Stimulated activated naive CD4-positive, alpha-beta T cell (primary cell): ENCODE results near the gene CCN5.
"Not testable (repeated sequence)": the region's sequence is repeated elsewhere in the genome, so short reads cannot be mapped to it uniquely, and the experiment has no call there.

Experiments used
- DNase-seq, 6 experiments: peaks; one replicate each; lab custom pipeline; 2025; lab: John Stamatoyannopoulos, UW

Gene CCN5, protein sequence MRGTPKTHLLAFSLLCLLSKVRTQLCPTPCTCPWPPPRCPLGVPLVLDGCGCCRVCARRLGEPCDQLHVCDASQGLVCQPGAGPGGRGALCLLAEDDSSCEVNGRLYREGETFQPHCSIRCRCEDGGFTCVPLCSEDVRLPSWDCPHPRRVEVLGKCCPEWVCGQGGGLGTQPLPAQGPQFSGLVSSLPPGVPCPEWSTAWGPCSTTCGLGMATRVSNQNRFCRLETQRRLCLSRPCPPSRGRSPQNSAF

DNA sequence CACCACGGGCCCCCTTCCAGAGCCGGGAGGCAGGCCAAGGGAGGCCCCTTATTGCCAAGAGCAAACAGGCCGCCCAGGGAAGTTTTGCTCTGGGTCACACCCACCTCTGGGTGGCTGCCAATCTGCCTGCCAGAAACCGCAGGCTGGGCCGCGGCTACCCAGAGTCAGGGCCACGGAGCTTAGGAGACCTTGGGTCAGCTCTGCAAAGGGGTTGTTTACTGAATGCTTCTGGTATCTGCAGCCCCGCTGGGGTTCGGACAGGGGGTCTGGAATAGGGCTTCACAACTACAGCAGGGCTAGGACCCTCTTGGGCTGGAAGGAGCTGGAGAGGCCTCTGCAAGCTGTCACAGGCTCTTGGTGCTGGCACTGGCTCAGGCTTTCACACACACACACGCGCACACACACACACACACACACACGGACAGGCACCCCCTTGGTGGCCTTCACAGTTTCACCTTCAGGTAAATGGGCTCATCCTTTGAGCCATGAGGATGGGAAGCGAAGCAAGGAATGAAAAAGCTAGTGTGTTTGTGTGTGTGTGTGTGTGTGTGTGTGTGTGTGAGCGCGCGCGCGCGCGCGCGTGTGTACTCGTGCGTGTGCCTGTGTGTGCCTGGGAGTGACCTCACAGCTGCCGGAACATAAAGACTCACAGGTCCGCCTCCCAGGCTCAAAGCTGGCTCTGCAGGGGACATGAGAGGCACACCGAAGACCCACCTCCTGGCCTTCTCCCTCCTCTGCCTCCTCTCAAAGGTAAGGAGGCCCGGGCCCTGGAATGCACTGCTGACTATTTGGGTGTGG, at the start of gene CCN5:
CCN5 (plus strand) TSS at position 669 of the 798 bp plus-strand sequence; CDS start at position 691, 22 bp downstream.
- DNase-seq: no peak

DNA sequence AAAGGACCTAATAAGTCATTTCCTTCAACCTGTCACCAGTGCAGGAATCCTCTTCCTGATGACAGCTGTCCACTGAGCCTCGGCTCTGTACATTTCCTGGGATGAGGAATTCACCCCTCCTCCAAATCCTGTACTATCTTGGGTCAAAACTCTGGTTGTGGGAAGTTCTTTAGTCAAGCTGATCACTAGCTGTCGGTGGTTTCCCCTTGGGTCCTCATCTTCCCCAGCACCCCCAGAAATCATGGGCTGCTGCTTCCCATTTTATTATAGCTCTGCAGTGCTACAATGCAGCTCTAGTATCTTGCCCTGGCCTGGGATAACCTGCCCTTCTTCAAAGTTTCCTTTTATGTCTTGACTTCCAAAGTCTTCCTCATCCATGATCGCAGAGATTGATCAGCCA, 49.1 kb upstream of the CCN5 start:
- DNase-seq: no peak

DNA sequence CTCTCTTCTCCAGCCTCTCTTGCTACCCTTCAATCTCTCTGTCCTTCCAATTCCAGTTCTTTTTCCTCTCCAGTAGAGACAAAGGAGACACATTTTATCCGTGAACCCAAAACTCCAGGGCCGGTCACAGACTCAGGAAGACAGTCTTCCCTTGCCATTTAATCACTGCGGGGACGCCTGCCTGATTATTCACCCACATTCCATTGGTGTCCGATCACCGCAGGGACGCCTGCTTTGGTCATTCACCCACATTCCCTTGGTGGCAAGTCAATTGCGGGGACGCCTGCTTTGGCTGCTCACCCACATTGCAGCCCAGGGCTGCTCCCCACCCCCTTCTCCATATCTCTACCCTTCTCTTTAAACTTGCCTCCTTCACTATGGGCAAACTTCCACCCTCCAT, 44.3 kb upstream of the CCN5 start:
- not testable (repeated sequence) for DNase-seq

DNA sequence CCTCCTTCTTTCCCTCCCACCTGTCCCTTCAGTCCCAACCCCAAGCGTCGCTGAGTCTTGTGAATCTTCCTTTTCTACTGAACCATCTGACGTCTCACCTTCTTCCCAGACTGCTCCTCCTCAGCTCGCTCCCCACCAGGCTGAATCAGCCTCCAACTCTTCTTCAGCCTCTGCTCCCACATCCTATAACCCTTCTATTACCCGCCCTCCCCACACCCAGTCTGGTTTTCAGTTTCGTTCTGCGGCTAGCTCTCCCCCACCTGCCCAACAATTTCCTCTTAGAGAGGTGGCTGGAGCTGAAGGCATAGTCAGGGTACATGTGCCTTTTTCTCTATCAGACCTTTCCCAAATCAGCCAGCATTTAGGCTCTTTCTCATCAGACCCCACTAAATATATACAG, 43.6 kb upstream of the CCN5 start:
- DNase-seq: peak; percentile 15 to 65 (median 42)

DNA sequence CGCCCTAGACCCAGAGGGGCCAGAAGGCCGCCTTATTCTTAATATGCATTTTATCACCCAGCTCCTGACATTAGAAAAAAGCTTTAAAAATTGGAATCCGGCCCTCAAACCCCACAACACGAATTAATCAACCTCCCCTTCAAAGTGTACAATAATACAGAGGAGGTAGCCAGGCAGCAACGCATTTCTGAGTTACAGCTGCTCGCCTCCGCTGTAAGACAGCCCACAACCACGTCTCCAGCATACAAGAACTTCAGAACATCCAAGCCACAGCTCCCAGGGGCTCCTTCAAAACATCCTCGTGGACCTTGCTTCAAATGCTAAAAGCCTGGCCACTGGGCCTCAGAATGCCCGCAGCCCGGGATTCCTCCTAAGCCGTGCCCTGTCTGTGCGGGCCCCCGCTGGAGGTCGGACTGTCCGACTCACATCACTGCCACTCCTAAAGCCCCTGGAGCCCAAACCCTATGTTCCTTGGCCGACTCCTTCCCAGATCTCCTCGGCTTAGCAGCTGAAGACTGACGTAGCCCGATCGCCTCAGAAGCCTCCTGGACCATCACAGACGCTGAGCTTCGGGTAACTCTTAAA, 42.8 kb upstream of the CCN5 start:
- not testable (repeated sequence) for DNase-seq

DNA sequence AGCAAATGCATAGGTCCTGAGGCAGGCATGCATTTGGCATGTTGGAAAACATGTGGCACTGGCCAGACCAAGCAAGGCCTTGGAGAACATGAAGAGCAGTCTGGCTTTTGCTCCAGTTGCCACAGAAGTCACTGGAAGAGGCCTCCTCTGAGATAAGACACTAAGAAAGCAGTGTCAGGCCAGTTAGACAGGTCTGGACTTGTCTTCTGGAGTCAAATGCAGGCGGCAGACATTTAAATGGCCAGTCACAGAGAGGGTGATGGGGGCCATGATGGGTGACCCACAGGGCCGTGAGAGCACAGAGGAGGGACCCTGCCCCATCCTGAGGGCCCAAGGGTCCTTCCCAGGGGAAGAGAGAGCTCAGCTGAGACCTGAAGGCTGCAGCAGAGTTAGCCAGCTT, 36.9 kb upstream of the CCN5 start:
- no peak for DNase-seq

DNA sequence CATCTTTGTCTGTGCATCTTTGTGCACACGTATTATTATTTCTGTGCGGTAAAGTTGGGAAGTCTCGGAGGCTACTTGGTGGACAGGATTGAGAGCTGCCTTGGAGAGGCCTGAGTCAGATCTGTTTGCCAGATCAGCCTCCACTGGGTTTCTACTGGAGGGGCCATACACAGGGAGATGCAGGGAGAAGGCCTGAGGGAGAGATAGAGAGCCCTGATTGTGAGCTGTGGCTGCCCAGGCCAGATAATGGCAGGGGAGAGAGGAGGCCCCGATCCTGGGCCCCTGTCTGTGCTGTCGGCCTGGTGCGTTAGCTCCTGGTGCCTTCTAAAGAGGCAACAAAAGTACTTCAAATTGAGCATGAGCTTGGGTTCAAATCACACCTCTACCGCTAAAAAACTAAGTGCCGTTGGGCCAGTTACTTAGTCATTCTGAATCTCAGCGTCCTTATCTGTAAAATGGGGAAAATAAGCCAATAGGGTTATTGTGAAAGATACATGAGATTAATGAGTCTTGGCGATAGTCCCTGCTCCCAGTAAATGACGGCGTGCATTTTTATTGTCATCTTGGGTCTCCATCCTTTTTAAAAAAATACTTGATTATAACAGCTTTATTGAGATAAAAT, 36.1 kb upstream of the CCN5 start:
- no peak for DNase-seq

DNA sequence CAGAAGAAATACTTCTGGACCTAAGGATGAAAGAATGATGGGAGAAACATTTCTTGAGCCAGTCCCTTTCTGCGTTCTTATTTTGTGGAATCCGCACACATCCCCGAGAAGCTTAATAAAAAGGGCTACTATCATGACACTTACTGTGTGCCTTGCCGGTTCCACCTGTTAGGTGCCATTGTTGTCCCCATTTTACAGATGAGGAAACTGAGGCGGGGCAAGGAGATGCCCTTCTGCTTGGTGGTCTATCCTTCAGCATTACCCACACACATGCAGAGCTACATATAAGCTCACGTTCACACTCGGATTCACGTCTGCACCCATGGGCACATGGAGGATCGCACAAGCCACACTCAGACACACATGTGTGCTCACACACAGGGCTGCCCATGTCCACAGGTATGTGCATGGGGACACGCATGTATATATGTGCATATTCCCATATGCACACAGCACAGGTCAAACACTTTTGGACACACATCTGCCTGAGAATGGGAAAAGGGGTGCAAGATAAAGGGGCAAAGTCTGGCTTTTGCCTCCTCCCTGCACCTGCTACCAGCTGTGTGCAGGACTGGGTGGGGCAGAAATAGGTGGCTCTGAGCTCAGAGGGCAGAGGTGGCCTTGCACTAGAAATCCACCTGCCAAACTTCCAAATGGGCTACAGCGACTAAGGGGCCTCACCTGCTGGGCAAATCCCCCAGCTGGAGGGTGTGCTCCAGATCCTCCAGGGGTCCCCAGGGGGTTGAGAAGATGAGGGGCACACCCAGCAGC, 33.2 kb upstream of the CCN5 start:
- no peak for DNase-seq

DNA sequence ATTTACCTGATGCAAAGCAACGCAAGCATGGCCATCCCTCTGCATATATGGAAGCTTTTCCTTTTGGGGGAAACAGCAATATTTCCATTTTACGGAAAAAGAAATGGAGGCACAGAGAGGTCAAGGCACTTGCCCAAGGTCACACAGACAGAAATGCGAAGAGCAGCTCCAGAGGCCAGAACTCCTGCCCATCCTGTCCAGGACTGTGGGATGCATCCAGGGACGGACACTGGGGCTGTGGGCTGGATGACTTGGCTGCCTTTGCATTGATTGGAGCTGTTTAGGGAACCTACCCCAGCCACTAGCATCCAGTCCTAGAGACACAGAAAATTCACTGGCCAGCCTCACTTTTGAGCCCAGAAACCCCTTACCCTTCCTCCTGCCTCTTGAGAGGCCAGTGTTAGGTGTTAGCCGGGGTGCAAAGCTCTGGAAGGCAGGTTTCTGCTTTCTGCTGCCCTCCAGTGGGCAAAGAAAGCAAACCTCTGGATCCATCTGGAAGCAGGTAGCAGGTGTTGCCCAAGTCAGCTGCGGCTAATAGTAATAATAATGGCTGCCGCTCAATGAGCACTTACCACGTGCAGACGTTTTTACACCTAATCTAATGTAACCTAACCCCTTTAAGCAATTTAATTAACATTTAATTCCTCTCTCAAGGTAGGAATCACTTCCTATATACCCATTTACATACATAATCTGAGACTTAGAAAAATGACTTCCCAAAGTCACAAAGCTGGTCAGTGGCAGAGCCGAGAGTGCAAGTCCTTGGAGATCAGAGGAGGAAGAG, 31.7 kb upstream of the CCN5 start:
- DNase-seq: peak in 3 of 6 experiments; percentile 30 to 59 (median 41)

DNA sequence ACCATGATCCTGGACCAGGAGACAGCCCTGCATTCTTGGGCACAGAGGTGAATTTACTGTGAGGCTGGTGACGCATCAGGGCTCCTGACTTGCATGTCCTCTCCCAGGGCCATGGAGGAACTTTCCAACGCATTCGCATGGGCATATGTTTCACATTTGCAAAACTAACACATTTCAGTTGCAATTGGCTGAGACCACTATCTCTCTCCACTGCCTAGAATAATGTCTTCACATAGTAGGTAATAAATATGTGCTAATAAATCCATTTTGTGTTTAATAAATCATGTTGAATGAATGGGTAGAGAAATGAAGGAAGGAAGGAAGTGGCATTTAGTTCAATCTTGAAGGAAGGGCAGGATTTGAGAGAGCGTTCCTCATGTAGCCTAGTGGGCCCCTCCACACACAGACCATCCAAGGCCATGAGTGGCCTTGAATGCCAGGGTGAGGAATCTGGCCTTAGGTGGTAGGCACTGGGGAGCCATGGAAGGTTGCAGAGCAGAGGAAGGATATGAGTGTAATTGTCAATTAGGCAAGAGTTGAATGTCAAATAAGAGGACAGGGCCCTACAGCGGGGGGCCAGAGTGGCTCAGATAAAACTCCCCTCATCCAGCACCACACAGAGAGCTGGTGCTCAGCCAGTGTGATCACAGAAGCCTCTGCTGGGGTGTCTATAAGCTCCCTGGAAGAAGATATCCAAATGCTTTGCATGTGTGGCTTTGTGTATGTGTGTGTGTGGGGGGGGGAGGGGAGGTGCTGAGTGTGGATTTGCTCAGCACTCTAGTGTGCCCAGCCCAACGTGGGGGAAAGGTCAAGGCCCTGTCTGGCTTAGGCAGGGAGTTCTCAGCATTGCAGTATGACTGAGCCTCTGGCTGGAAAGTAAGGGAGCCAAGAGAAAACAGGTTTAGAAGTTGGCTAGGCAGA, 30.9 kb upstream of the CCN5 start:
- no peak for DNase-seq

DNA sequence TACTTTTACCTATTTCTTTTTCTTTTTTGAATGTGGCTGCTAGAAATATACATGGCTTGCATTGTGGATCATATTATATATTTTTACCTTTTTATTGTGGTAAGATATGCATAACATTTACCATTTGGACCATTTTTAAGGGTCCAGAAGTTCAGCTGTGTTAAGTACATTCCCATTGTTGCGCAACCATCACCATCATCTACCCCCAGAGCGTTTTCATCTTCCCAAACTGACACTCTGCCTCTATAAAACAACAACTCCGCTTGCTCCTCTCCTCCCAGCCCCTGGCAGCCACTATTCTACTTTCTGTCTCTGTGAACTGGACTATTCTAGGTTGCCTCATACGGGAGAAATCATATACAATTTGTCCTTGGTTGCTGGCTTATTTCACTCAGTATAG, 28.2 kb upstream of the CCN5 start:
- DNase-seq: no peak

DNA sequence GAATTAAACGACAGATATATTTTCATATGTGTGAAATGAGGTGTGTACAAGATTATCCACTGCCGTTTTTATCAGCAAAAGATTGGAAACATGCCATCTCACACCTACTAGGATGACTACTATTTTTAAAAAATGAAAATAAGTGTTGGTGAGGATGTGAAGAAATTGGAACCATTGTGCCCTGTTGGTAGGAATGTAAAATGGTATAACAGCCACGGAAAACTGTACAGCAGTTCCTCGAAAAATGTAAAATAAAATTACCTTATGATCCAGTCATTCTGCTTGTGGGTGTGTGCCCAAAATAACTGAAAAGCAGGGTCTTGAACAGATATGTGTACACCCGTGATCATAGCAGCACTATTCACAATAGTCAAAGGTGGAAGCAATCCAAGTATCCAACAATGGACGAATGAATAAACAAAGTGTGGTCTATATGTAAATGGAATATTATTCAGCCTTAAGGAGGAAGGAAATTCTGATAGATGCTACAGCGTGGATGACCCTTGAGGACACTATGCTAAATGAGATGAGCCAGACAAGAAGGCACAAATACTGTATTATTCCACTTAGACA, 27.0 kb upstream of the CCN5 start:
- DNase-seq: no peak

DNA sequence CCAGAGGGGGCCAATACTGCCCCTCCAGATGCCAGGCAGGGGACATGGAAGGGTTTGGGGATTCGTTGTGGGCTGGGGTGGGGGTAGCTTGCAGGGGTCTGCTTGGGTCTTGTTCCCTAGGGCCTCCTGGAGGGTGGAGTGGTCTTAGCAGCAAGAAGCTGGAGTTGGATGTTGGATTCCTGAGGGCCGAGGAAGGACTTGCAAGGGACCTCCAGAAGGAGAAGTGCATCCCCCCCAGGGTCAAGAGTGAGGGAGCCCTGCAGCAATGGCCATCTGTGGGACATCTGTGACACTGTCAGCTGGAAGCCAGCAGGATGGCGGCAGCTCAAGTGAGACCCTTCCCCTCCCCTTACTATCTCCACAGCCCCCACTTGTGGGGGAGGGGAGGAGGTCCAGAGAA, 25.4 kb upstream of the CCN5 start:
- DNase-seq: no peak

DNA sequence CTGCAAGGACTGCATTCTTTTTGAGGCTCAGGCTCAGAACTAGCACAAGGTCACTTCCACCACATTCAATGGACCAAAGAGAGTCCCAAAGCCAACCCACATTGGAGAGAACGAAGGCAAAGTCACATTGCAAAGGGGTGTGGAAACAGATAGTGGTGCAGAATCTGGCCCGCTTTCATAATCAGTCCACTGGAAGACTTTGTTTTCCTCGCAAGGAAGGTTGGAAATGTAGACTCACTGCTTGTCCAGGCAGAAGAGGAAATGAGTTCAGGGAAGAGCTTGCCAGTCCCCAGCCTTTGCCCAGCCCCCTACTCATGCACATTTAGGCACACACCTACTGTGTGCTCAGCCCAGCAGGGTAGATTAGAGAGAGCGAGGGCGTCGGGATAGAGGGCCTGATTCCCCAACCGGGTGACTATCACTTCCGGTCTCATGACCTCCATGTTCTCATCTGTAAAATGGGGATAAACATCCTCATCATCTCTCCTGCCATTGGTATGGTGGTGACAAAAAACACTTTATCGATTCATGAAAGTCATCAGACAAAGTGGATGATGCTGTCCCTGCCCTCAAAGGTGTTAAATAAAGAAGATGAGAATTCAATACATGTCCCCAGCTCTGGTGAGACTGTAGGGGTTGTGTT, 24.3 kb upstream of the CCN5 start:
- DNase-seq: no peak

DNA sequence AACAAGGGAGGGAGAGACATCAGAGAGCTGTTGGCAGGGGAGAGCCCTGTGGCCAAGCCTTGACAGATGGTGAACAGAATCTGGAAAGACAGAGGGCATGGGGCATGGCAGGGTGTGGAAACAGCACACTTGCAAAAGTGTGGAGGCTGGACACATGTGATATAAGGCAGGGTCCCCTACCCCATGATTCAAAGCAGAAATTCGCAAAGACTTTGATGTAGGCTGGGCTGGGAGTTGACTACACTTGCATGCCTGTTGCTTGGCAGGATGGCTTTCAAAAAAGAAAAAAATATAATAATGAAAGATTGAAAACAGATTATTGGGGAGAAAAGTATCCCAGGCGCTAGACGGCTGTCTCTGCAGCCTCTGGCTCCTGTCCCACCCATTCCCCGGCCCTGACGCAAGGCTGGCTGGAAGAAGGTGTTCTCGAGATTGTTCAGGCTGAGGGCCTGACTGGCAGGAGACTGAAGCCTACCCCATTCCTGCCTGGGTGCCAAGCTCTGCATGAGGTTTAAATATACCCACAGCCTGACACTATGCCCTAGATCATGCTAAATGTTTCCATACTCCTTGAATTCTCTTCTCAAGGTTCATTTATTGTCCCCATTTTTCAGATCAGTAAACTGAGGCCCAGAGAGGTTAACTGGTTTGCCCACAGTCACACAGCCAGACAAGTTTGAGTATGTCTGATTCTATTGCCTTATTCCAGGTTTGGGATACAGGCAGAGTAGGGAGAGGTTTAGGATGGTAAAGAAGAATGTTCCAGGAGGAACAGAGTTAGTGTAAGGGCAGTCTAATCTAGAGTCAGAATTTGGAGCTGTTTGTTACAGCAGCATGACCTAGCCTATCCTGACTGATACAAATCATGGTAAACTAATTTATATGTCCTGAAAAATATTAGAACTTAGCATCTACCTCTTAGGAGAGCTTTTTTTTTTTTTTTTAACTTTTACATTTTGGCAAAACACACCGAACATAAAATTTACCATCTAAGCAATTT, 23.4 kb upstream of the CCN5 start:
- DNase-seq: no peak

DNA sequence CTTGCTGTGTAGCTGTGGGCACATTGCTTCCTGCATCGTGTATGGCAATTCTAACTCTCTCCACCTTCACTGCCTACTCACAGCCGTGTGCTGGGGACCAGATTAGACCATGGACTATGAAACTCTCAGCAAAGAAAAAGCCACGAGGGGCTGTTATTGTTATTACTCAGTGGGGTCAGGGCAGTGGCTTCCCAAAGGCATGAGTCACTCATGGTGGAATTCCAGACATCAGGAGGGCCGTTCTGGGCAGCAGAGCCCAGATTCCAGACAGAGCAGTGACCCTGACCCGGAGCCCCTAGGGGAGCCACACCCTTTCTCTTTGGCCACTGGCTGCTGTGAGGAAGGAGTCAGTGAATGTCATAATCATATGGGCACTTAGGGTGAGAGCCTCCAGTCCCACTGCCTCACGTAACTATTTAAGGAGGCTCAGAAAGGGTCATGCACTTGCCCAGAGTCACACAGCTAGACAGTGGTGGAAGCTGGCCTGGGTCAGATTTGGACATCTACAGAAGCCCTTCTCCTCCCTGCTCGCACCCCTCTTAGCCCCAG, 22.2 kb upstream of the CCN5 start:
- DNase-seq: no peak

DNA sequence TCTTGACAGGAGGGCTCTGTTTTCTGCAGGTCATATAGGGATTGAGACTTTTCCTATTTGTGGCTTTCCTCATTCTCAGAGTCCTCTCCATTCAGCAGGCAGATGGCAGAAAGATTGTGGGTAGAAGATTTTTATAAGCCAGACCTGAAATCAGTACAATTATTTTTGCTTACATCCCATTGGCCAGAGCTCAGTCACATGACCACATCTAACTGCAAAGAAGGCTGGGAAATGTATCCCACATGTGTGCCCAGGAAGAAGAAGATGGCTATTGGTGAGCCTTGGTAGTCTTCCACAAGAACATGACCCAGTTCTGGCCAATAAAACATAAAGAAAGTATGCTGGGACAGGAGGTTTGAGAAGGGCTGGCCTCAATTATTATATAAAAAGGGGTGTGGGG, 21.5 kb upstream of the CCN5 start:
- no peak for DNase-seq

DNA sequence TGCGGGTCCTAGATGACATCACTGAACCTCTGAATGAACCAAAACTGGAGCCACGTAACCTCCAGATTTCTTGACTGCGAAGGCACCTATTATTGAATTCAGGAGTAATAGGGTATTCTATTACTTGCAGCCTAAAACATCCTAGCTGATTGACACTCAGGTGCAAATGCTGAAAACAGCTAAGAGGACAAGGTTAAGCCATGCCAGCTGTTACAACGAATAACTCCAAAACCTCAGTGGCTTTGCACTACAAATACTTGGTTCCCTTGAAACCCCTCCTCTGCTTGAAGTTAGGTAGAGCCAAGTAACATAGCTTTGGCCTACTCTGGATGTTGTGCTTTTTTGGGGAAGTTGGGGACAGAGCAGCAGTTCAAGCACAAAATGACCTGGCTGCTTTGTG, 21.0 kb upstream of the CCN5 start:
- DNase-seq: no peak
